ENCODE measurements around the gene CYSTM1.
"Not testable (repeated sequence)": the region's sequence is repeated elsewhere in the genome, so short reads cannot be mapped to it uniquely, and the experiment has no call there.

The CYSTM1 gene

DNA sequence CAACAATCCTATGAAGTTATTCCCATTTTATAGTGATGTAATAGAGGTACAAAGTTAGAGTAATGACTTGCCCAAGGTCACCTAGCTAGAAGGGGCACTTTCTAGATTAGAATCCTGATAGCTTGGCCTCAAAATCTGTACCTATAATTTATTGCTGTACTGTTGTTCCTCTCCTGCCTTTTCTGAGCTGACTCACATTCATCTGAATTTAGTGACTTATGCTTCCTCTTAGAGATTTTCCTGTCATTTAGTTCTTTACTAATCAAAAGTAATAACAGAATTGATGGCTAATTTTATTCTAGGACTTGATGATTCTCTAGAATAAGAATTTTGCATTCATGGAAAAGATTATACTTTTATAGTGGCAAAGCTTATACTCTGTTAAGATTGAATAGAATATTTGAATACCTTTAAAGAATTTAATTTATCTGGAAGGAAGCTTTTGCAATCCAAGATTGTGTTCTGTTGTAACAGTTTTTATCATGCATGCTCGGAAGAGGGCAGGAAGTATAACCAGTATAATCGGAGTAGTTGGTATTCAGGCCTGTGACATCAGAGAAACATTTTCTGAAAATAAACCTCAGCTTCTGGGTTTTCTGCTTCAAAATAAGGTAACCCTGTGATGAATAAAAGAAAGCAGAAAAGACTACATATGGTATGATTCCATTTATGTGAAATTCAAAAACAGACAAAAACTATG, 21.3 kb downstream of the CYSTM1 start:
- DNase-seq (ENCODE audit: low spot score in 2 of 2): no peak

DNA sequence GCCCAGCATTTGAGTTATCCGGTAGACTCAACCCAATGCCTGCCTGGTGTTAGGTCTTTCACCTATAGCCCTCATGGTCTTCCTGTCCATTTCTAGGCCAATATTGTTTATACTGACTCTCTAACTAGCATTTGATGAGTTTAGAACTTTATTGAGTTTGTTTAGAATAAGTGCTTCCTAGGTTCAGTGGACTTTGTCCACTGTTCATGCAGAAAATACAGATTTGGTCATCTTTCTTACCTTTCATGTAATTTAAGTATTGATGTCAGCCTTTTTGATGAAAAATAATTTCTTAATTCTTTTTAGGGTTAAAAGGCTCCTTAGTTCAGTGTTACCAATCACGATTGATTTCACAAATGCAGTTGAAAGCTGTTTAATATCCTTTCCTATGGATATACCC, 22.0 kb downstream of the CYSTM1 start:
- Mint-ChIP-seq H3K4me3 (no peak overlapping the region), H3K27me3 (no peaks in the 10 kb centered on the region), H3K36me3 (peaks cover 5% of the 10 kb centered on the region), H3K4me1 (no peaks in the 10 kb centered on the region), H3K27ac (no peak overlapping the region), H3K9me3 (no peaks in the 10 kb centered on the region)
- DNase-seq (ENCODE audit: low spot score in 2 of 2): no peak
- ATAC-seq (ENCODE audit: low read depth): no peak

More for the DNA sequence above, 21.3 kb downstream of the CYSTM1 start:
- Mint-ChIP-seq H3K9me3 (no peaks in the 10 kb centered on the region), H3K4me3 (no peak overlapping the region), H3K27ac (no peak overlapping the region), H3K36me3 (peaks cover 5% of the 10 kb centered on the region), H3K27me3 (no peaks in the 10 kb centered on the region), H3K4me1 (no peaks in the 10 kb centered on the region)
- no peak for ATAC-seq (ENCODE audit: low read depth)

DNA sequence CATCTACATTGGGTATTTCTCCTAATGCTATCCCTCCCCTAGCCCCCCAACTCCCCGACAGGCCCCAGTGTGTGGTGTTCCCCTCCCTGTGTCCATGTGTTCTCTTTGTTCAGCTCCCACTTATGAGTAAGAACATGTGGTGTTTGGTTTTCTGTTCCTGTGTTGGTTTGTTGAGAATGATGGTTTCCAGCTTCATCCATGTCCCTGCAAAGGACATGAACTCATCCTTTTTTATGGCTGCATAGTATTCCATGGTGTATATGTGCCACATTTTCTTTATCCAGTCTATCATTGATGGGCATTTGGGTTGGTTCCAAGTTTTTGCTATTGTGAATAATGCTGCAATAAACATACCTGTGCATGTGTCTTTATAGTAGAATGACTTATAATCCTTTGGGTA, 23.9 kb downstream of the CYSTM1 start:
- ATAC-seq (ENCODE audit: low read depth); H3K27ac Mint-ChIP-seq; H3K9me3 Mint-ChIP-seq; DNase-seq (ENCODE audit: low spot score in 2 of 2); H3K4me3 Mint-ChIP-seq; H3K4me1 Mint-ChIP-seq; H3K36me3 Mint-ChIP-seq; H3K27me3 Mint-ChIP-seq: not testable (repeated sequence)

DNA sequence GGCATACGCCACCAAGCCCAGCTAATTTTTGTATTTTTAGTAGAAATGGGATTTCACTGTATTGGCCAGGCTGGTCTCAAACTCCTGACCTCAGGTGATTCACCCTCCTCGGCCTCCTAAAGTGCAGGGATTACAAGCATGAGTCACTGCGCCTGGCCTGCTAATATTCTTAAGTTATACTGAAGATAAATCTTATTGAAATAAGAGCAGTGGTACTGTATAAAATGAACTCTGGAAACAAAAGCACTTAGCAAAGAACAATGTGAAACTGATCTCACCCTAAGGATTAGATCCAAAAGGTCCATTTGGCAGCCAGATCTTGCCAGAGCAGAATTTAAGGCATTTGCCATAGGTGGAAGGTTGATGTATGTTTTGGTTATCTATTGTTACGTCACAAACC, 27.1 kb downstream of the CYSTM1 start:
- Mint-ChIP-seq H3K4me1 (no peaks in the 10 kb centered on the region), H3K27me3 (no peaks in the 10 kb centered on the region), H3K27ac (no peak overlapping the region), H3K9me3 (no peaks in the 10 kb centered on the region), H3K36me3 (peaks cover 10% of the 10 kb centered on the region), H3K4me3 (no peak overlapping the region)
- DNase-seq (ENCODE audit: low spot score in 2 of 2) (no peak), ATAC-seq (ENCODE audit: low read depth) (no peak)

DNA sequence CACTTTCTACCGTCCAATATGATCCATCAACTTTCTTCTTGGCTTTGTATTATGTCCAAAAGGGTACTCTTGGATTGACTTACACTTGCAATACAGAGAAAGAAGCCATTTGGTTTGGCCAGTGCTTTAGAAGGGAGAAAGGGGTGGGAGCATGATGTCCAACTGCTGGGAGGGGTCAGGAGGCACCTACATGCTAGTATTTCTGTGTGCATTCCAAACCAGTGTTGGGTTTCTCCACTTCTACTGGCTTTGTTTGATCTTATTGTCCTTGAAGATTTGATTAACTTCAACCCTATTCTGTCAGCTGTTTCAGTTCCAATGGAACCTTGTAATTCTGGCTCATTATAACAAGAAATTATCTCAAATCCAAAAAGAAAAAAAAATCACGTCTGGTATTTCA, 27.6 kb downstream of the CYSTM1 start:
- Mint-ChIP-seq H3K36me3 (peaks cover 11% of the 10 kb centered on the region), H3K27ac (no peak overlapping the region), H3K9me3 (no peaks in the 10 kb centered on the region), H3K27me3 (no peaks in the 10 kb centered on the region), H3K4me3 (no peak overlapping the region), H3K4me1 (no peaks in the 10 kb centered on the region)
- no peak for ATAC-seq (ENCODE audit: low read depth)
- no peak for DNase-seq (ENCODE audit: low spot score in 2 of 2)

DNA sequence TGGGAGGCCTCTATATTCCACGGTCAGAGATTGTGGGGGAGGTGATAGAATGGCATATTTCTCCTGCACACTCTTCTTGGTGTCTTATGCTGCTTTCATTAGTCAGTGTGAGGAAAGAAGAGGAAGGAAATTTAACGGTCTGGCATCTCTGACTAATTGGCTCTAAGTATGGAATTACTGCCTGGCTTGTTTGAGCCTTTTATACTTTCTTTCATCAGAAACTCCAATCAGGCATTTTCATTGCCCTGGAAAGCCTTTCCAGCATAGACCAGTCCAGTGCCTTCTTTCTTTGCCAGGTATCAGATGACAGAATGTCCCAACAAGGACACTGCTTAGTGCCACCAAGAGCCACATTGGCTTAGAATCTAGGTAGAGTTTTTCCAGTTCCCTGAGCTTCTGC, 30.2 kb downstream of the CYSTM1 start:
- Mint-ChIP-seq H3K36me3 (peaks cover 9% of the 10 kb centered on the region), H3K27ac (no peak overlapping the region), H3K4me3 (no peak overlapping the region), H3K4me1 (no peaks in the 10 kb centered on the region), H3K9me3 (peaks cover 1% of the 10 kb centered on the region), H3K27me3 (no peaks in the 10 kb centered on the region)
- DNase-seq (ENCODE audit: low spot score in 2 of 2) (no peak), ATAC-seq (ENCODE audit: low read depth) (no peak)

DNA sequence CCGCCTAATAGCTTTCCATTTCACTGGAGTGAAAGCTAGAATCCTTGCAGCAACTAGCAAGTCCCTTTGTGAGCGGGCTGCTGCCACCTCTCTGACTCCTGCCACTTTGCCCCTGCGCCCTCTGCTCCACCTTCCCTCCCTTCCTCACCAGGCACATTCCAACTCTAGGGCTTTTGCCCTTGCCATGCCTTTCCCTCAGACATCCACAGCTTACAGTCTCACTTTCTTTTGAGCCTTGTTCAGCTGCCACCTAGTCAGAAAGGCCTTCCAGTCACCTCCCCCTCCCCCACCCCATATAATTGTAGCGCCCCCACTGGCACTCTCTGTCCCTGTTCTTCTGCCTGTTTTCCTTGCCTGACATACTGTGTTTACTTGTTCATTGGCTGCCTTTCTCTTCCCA, 31.0 kb downstream of the CYSTM1 start:
- DNase-seq (ENCODE audit: low spot score in 2 of 2) (no peak), ATAC-seq (ENCODE audit: low read depth) (no peak)
- no peaks in the 10 kb centered on the region for H3K4me1 Mint-ChIP-seq
- no peaks in the 10 kb centered on the region for H3K27me3 Mint-ChIP-seq
- H3K4me3 Mint-ChIP-seq: no peak overlapping the region
- H3K36me3 Mint-ChIP-seq: peaks cover 7% of the 10 kb centered on the region
- H3K9me3 Mint-ChIP-seq: peaks cover 1% of the 10 kb centered on the region
- no peak overlapping the region for H3K27ac Mint-ChIP-seq

DNA sequence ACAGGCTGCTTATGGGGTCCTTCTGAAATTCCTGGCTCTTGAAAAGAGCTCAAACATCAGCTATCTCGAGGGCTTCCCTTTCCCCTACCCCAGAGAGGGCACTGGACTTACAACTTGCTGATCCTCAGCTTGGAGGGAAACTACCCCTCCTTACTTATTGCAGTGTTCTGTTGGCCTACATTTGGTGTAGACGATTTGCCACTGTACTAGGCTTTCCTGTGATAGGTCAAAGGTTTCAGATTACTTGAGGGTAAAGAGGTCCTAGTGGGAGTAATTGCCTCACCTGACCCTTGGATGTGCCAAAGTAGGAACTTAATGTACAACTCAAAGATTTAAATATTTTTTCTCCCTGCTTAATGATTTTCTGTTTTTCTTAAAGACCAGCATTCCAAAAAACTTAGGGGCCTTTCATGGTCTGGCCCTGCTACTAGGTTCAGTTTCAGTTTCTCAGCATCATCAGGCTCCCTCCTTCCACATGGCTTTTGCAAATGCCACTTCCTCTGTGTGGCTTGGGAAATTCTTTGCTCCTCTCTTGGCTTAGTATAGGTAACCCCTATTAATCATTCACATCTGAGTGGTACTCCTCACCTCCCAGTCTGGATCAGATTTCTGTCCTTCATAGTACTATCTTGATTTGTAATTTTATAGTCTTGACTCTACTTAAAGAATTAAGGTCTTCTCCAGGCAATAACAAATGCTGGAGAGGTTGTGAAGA, 32.4 kb downstream of the CYSTM1 start:
- Mint-ChIP-seq H3K27ac (no peak overlapping the region), H3K9me3 (peaks cover 1% of the 10 kb centered on the region), H3K36me3 (peaks cover 7% of the 10 kb centered on the region), H3K4me3 (no peak overlapping the region), H3K4me1 (no peaks in the 10 kb centered on the region), H3K27me3 (no peaks in the 10 kb centered on the region)
- ATAC-seq (ENCODE audit: low read depth) (no peak), DNase-seq (ENCODE audit: low spot score in 2 of 2) (no peak)

DNA sequence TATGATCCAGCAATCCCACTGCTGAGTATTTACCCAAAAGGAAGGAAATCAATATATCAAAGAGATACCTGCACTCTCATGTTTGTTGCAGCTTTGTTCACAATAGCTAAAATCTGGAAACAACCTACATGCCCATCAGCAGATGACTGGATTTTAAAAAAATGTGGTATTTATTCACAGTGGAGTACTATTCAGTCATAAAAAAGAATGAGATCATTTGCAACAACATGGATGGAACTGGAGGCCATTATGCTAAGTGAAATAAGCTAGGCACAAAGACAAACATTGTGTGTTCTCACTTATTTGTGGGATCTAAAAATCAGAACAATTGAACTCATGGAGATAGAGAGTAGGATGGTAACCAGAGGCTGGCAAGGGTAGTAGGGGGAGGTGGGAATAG, 33.1 kb downstream of the CYSTM1 start:
- no peaks in the 10 kb centered on the region for H3K4me1 Mint-ChIP-seq
- peaks cover 7% of the 10 kb centered on the region for H3K36me3 Mint-ChIP-seq
- no peak overlapping the region for H3K4me3 Mint-ChIP-seq
- H3K9me3 Mint-ChIP-seq: peaks cover 1% of the 10 kb centered on the region
- DNase-seq (ENCODE audit: low spot score in 2 of 2) (no peak), ATAC-seq (ENCODE audit: low read depth) (no peak)
- H3K27me3 Mint-ChIP-seq: no peaks in the 10 kb centered on the region
- H3K27ac Mint-ChIP-seq: no peak overlapping the region

DNA sequence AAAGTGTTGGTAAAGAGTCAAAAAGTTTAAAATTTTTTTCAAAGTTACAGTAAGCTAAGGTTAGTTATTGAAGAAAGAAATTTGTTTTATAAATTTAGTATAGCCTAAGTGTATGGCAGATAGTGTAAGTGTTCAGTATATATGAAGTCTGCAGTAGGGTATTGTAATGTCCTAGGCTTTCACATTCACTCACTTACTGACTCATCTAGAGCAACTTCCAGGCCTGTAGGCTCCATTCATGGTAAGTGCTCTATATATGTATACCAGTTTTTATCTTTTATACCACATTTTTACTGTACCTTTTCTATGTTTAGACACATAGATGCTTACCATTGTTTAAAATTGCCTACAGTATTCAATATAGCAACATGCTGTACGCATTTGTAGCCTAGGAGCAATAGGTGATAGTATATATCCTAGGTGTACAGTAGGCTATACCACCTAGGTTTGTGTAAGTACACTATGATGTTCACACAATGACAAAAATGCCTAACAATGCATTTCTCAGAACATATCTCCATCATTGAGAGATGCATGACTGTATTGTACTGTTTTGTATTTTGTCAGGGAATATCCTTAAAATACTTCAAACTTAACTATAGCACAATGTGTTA, 38.5 kb downstream of the CYSTM1 start:
- Mint-ChIP-seq H3K4me3 (no peak overlapping the region), H3K27ac (no peak overlapping the region), H3K36me3 (no peaks in the 10 kb centered on the region), H3K27me3 (no peaks in the 10 kb centered on the region), H3K9me3 (no peaks in the 10 kb centered on the region), H3K4me1 (no peaks in the 10 kb centered on the region)
- ATAC-seq (ENCODE audit: low read depth): no peak
- DNase-seq (ENCODE audit: low spot score in 2 of 2): no peak

DNA sequence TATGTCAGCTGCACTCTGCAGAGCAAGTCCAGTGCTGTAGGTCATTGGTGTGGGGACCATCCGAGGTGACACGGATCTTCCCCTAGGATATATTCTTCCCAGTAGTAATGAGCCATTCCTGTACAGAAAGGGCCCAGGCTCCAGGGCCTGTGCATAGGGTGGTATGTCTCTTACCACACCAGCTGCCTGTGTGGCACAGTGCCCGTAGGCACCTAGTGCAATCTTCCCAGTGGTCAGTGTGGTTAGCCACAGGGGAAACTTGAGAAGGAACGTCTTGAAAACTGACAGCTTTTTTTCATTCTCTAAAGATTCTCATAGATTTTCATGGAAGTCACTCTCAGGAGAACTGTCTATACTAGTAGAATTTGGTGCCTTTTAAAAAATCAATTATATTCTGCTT, 39.8 kb downstream of the CYSTM1 start:
- no peak overlapping the region for H3K27ac Mint-ChIP-seq
- H3K4me3 Mint-ChIP-seq: no peak overlapping the region
- no peak for ATAC-seq (ENCODE audit: low read depth)
- no peaks in the 10 kb centered on the region for H3K4me1 Mint-ChIP-seq
- H3K27me3 Mint-ChIP-seq: no peaks in the 10 kb centered on the region
- H3K9me3 Mint-ChIP-seq: no peaks in the 10 kb centered on the region
- no peak for DNase-seq (ENCODE audit: low spot score in 2 of 2)
- no peaks in the 10 kb centered on the region for H3K36me3 Mint-ChIP-seq

DNA sequence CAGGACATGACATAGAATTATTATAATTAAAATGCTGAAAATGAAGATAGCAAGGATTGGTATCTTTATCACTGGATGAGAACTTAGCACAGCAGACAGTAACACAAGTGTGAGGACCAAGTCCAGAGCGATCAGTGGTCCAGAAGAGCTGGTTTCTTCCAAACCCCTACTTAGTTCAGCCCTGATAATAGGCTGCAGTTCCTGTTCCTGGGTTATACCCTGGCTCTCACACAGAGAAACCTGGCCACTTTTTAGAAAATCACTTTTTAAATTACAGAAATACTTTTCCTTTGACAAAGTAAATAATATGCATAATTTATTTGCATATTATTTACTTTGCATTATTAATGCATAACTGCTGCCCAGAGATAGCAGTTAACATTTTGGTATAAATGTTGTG, 40.3 kb downstream of the CYSTM1 start:
- no peak for ATAC-seq (ENCODE audit: low read depth)
- Mint-ChIP-seq H3K27ac (no peak overlapping the region), H3K27me3 (no peaks in the 10 kb centered on the region), H3K9me3 (no peaks in the 10 kb centered on the region), H3K36me3 (no peaks in the 10 kb centered on the region), H3K4me1 (peaks cover 2% of the 10 kb centered on the region), H3K4me3 (no peak overlapping the region)
- no peak for DNase-seq (ENCODE audit: low spot score in 2 of 2)

DNA sequence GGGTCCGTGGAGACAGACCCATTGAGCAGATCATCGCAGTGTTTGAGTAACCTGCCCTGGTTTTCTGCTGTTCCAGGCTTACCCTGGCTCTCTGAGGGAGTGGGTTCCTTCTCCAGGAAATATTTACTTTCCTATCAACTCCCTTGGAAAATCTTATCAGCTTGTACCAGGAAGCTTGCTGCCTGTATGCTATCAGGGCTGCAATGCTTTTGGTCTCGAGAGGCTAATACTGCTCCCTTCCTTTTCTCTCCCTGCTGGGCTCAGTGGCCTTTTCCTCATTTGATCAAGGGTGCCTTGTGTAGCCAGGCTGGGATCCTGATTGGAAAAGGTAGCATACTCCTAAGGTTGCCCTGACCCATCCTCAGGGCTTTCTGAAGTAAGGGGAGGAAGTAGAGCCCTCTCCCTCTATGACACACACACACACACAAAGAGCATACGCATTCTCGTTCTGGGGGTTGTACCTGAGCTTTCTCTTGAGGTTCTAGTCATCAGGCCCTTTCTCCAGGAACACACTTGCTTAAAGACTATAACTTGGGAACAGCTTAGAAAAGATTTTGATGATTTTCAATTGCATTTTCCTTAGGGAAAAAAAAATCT, 41.6 kb downstream of the CYSTM1 start:
- Mint-ChIP-seq H3K27ac (no peak overlapping the region), H3K9me3 (no peaks in the 10 kb centered on the region), H3K4me3 (no peak overlapping the region), H3K36me3 (no peaks in the 10 kb centered on the region), H3K4me1 (peaks cover 2% of the 10 kb centered on the region), H3K27me3 (no peaks in the 10 kb centered on the region)
- ATAC-seq (ENCODE audit: low read depth): no peak
- DNase-seq (ENCODE audit: low spot score in 2 of 2): no peak

DNA sequence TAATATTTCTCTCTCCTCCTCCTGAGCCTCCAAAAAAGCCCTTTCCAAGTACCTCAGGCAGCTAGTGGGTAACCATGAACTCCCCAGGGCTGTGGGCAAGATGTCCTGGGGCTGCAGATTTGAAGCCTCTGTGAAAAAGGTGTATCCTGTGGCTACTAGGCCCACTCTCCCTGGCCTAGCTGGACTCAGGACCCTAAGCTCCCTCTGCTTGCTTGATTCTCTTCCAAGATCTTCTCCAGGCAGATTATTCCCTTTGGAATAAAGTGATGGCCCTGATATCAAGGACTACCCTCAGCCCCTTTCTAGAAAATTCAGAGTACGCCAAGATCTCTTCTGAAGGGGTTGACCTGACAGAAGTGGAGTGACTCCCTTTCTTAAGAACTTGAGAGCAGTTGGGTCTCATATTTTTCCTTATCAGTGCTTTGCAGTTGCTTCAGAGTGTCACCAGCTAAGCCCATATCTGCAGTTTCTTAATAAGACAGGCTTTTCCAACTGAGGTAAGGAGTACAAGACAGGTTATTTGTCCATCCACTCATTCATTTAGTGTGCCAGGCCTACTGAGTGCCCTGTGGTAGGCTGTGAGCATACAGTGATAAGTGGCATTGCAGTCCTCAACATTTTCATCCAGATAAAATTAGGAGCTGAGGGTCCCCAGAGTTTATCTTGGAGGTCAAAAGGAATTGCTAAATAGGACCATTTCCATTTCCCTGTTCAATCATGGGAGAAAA, 42.5 kb downstream of the CYSTM1 start:
- ATAC-seq (ENCODE audit: low read depth) (no peak), DNase-seq (ENCODE audit: low spot score in 2 of 2) (no peak)
- no peak overlapping the region for H3K4me3 Mint-ChIP-seq
- H3K27me3 Mint-ChIP-seq: no peaks in the 10 kb centered on the region
- no peaks in the 10 kb centered on the region for H3K9me3 Mint-ChIP-seq
- H3K36me3 Mint-ChIP-seq: no peaks in the 10 kb centered on the region
- H3K27ac Mint-ChIP-seq: no peak overlapping the region
- H3K4me1 Mint-ChIP-seq: peaks cover 2% of the 10 kb centered on the region

Data from memory B cell (primary cell).